ELF-1 (cell line): ENCODE measurements around the gene EHBP1.

Source experiments
- DNase-seq: peaks from one replicate; pipeline ENCODE4 v3.0.0-alpha.2; 2016; ENCODE audit warnings: low read depth, low spot score

EHBP1 gene

GRCh38 chr2:62883629-62884028 lies 178.1 kb downstream of the EHBP1 start:
- DNase-seq = no peak

- DNase-seq = no peak
Measured at GRCh38 chr2:62884086-62884485, 178.6 kb downstream of the EHBP1 start.

DNA sequence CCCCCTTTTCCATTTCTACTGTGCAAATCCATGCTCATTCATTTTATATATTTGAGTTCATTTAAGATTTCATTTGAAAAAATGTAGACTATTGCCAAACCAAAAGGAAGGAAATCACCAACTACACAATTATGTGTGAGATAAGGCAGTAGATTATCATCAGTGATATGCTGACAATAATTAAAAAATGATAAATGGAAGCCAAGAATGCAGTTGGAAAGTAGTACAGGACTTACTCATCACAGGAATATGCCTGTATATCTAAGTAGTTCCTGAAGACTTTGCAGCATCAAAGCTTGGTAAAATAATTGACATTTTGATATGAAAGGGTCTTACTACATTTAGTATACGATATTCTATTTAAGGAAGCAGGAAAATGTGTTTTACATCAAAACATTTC lies 179.0 kb downstream of the EHBP1 start:
- DNase-seq = no peak

GRCh38 chr2:62894966-62895631 lies 189.6 kb downstream of the EHBP1 start:
- DNase-seq = no peak

DNA sequence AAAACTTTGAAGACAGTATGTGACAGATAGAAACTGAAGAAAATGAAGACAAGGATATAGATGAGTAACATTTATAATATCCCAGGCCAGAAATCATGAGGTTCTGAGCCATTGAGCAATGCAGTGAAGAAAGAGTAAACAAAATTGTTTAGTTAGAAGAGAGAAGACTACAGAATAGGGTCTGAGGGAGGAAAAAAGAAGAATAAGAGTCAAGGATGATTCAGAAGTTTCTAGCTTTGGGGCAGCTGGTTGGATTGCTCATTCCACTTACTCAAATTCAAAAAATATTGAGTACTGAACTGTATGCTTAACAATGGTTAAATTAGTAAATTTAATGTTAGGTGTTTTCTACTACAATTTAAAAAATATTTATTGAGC lies 190.1 kb downstream of the EHBP1 start:
- DNase-seq = no peak

- DNase-seq = no peak
Measured at GRCh38 chr2:62897187-62897827, 191.8 kb downstream of the EHBP1 start.

- DNase-seq = no peak
Measured at GRCh38 chr2:62904344-62904743, 198.8 kb downstream of the EHBP1 start.

DNA sequence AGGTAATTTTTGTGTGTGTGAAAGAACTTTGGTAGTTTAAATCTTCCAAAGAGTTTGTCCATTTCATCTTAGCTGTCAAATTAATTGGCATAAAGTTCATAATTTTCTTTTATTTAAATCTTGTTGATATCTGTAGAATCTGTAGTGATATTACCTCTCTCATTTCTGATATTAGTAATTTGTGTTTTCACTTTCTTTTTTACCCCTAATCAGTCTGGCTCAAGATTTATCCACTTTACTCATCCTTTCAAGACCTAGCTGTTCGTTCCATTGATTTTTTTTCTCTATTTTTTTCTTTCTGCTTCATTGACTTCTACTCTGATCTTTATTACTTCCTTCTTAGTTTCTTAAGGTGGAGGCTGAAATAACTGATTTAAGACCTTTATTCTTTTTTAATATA lies 202.6 kb downstream of the EHBP1 start:
- DNase-seq = no peak

- no peak for DNase-seq
Measured at GRCh38 chr2:62913311-62913710, 207.8 kb downstream of the EHBP1 start.

DNA sequence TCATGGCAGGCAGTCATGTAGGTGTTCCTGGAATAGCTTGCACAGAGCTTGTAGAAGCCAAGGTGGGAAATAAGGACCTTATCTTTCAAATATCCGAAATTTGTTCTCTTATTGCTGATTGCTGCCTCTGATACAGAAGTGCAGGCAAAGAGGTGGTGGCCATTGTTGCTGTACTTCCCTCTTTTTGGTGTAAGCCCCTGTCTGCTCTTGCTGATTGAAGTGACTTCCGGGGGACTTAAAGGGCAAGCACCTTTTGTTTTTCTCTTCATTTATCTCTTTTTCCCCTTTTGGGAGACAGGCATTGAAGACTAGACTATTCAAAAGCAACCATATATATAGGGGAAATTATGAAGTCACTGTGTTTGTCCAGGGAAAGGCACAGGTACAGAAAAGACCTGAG lies 213.5 kb downstream of the EHBP1 start:
- no peak for DNase-seq

- no peak for DNase-seq
Measured at GRCh38 chr2:62920070-62920469, 214.6 kb downstream of the EHBP1 start.

- DNase-seq = no peak
Measured at GRCh38 chr2:62923242-62923641, 217.7 kb downstream of the EHBP1 start.

DNA sequence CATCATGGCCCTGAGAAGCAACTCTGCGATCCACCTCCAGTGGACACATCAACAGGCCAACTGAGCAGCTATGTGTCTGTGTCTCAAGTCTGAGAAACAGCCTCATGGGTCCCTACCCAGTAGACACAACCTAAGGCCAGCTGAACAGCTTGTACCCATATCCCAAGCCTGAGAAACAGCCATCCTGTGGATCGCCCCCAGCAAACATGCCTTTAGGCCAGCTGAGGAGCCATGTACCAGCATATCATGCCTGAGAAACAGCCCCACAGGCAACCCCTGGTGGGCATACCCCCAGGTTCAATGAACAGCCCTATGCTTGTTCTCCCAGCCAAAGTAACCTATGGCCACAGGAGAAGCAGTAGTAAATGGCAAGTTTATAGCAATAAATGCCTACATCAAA lies 218.4 kb downstream of the EHBP1 start:
- no peak for DNase-seq

DNA sequence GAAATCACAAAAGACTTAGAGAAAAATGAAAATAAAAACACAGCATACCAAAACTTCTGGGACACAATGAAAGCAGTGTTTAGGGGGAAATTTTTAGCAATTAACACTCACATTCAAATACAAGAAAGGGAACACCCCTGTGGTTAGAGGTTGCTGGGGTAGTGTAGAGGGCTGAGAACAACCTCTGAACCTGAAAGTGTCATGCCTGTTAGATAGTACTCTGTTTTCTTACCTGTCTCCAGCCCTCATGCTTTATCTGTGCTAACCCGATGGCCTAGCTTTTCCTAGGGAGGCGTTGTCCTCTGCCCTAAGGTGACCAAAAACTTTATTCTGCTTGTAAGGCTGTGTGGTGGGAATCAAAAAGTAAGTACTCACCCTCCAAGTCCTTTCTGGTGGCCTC lies 222.5 kb downstream of the EHBP1 start:
- DNase-seq = no peak

DNA sequence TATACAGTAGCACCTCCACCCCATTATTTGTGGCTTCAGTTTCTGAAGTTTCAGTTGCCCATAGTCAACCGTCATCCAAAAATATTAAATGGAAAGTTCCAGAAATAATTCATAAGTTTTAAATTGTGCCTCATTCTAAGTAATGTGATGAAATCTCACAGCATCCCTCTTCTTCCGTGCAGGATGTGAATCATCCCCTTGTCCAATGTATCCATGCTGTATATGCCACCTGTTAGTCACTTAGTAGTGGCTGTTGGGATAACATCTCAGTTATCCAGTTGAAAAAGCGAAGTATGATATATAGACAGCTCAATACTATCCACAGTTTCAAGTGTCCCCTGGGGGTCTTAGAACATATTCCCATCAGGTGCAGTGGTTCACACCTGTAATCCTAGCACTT lies 226.0 kb downstream of the EHBP1 start:
- no peak for DNase-seq

- no peak for DNase-seq
Measured at GRCh38 chr2:62933398-62933917, 227.9 kb downstream of the EHBP1 start.

DNA sequence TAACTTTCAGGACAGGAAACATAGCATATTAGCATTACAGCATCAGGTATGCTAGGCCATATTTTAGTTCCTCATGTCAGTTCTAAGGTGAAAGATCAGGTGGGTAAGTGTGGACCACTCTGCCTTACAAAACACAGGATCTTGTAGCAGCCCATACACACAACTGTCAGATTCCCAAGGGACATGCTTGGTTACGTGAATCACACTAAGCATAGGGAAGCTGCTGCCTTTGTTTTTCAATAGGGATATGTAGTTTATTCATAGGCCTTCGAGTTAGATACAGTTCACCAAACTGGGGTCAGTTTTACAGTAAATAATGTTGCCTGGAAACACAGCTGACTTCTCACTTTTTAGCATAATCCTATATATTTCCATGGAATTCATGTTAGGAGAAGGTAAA lies 229.0 kb downstream of the EHBP1 start:
- DNase-seq = no peak

DNA sequence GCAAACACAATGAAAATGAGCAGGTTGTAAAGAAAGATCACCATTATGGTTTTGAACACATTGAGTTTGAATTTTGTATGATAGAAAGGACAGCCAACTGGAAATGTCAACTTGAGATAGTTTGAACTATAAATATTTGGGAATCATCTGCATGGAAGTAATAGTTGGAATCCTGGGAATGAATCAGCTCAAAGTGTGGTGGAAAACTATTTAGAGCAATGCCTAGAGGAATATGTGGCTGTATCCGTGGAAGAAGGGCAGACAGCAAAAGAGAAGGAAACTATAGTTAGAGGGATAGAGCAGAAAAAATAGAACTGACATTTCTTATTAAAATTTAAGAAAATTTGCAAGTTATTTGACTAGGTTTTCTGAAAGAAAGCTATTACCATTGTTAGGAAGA lies 232.6 kb downstream of the EHBP1 start:
- no peak for DNase-seq

- DNase-seq = no peak
Measured at GRCh38 chr2:62939735-62940491, 234.4 kb downstream of the EHBP1 start.

GRCh38 chr2:62940697-62941096 lies 235.2 kb downstream of the EHBP1 start:
- no peak for DNase-seq

GRCh38 chr2:62941413-62941812 lies 235.9 kb downstream of the EHBP1 start:
- DNase-seq = no peak

GRCh38 chr2:62944362-62944761 lies 238.8 kb downstream of the EHBP1 start:
- DNase-seq = no peak

DNA sequence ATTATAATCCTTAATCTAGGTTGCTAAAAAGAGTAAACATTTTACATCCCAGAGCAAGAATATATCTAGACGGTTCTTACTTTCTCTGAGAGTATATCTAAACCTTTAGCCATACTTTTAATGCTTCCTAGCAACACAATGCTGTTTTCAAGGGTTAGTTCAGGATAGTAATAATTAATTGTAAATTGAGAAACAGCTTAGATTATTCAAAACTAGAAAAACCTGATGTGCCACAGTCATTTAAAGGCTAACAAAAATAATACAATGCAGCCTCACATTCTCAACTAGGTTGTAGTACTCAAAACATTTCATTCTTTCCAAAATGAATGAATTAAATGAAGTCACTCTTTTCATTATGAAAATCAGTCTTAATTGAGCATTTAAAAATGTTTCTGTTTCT lies 241.9 kb downstream of the EHBP1 start:
- no peak for DNase-seq
